ENCODE measurements around the gene MSH2.

The MSH2 gene

DNA sequence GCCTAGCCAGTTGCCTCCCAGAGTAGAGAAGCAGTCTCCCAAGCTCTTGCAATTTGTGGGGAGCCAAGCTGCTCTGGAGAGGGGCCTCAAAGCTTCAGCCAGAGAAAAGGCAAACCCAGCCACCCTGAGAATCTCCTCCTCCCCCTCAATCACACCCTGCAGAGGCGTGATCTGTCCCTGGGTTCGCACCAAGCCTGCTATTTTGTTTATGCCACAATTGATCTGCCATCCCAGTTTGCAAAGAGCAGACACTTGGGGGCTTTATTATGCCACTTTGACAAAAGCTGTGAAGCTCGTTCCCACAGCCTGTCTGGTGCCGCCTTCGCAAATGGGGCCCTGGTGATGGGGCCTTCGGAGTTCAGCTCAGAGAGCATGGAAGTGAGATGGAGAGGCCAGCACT lies 125.5 kb downstream of the MSH2 start:
- Histone ChIP-seq H3K4me1 (ENCODE audit: insufficient read depth, low read length, severe bottlenecking) (peaks cover 13% of the 10 kb centered on the region), H4K20me1 (ENCODE audit: insufficient read depth, low read length) (no peaks in the 10 kb centered on the region), H3K36me3 (ENCODE audit: insufficient read depth, low read length) (peaks cover 12% of the 10 kb centered on the region), H3K4me3 (ENCODE audit: low read depth, low read length, poor library complexity, severe bottlenecking) (no peak overlapping the region), H3K79me2 (ENCODE audit: insufficient read depth, low read length) (no peaks in the 10 kb centered on the region), H2AFZ (ENCODE audit: low read length) (no peak overlapping the region), H3K27ac (ENCODE audit: low read depth, low read length, poor library complexity, severe bottlenecking) (no peak overlapping the region), H3K9me2 (ENCODE audit: low read depth, low read length) (no peaks in the 10 kb centered on the region), H3F3A (ENCODE audit: insufficient read depth, low read length) (no peaks in the 10 kb centered on the region; the same call in 1 of the 2 replicates), H3K4me2 (ENCODE audit: low read length) (no peak overlapping the region), H3K9me3 (ENCODE audit: low read length) (no peaks in the 10 kb centered on the region), H3K27me3 (ENCODE audit: insufficient read depth, low read length) (no peaks in the 10 kb centered on the region), H3K9ac (ENCODE audit: low read length) (no peak overlapping the region)
- TF ChIP-seq, protein P1, sequence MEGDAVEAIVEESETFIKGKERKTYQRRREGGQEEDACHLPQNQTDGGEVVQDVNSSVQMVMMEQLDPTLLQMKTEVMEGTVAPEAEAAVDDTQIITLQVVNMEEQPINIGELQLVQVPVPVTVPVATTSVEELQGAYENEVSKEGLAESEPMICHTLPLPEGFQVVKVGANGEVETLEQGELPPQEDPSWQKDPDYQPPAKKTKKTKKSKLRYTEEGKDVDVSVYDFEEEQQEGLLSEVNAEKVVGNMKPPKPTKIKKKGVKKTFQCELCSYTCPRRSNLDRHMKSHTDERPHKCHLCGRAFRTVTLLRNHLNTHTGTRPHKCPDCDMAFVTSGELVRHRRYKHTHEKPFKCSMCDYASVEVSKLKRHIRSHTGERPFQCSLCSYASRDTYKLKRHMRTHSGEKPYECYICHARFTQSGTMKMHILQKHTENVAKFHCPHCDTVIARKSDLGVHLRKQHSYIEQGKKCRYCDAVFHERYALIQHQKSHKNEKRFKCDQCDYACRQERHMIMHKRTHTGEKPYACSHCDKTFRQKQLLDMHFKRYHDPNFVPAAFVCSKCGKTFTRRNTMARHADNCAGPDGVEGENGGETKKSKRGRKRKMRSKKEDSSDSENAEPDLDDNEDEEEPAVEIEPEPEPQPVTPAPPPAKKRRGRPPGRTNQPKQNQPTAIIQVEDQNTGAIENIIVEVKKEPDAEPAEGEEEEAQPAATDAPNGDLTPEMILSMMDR (IDR thresholded peaks at IDR 0.05; ENCODE audit: low read length): no peak
- no peak for TF ChIP-seq EZH2 (IDR thresholded peaks at IDR 0.05; ENCODE audit: borderline replicate concordance, low read length)

DNA sequence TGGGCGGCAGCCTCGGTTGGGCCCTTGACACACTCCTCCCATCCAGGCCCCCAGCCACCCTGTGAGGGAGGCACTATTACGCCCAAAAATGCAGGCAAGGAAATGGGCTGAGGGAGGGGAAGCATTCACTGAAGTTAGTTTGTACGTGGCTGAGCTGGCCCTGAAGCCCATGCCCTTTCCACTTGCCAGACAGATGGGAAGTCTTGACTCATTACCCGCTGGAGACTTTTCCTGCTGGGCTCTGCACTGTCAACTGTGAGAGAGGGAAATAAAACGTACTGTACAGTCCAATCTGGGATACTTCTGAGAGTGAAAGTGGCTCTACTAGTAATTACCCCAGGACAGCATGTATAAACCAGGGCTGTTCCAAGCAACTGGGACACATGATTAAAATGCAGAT lies 125.9 kb downstream of the MSH2 start:
- no peak for TF ChIP-seq EZH2 (IDR thresholded peaks at IDR 0.05; ENCODE audit: borderline replicate concordance, low read length)
- TF ChIP-seq, protein P1 (IDR thresholded peaks at IDR 0.05; ENCODE audit: low read length): no peak
- H3K27ac ChIP-seq (ENCODE audit: low read depth, low read length, poor library complexity, severe bottlenecking): no peak overlapping the region

DNA sequence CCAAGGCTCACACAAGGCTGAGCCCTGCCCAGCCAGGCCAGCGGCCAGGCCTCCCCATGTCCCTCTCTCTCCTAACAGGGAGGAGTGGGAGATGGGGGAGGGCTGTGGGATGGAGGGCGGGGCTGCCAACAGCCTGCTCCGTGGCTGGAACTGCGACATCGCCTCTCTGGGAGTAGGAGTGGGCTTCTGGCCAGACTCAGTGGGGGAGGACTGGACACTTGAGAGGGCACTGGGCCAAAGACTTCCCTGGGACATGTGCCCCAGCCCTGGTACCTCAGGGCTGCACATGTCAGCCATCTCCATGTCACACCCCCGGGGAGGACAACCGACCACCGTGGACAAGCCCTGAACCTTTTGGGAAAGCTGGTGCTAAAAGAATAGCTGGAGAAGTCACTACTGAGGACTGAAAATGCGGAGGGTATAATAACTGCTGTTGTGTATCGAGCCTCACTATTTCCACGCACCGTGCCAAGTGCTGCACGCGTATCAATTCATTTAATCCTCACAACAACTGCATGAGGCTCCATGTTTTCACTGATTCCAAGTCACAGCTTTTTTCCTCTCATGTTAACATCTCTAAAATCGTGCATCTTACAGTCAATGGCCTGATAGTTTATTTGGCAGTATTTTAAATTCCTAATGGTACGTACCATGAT lies 127.3 kb downstream of the MSH2 start:
- TF ChIP-seq, protein P1 (IDR thresholded peaks at IDR 0.05; ENCODE audit: low read length): no peak
- TF ChIP-seq EZH2 (IDR thresholded peaks at IDR 0.05; ENCODE audit: borderline replicate concordance, low read length): no peak
- Histone ChIP-seq H2AFZ (ENCODE audit: low read length) (no peak overlapping the region), H4K20me1 (ENCODE audit: insufficient read depth, low read length) (no peaks in the 10 kb centered on the region), H3K27me3 (ENCODE audit: insufficient read depth, low read length) (no peaks in the 10 kb centered on the region), H3K27ac (ENCODE audit: low read depth, low read length, poor library complexity, severe bottlenecking) (no peak overlapping the region), H3K9me2 (ENCODE audit: low read depth, low read length) (no peaks in the 10 kb centered on the region), H3F3A (ENCODE audit: insufficient read depth, low read length) (no peaks in the 10 kb centered on the region; the same call in 1 of the 2 replicates), H3K36me3 (ENCODE audit: insufficient read depth, low read length) (peaks cover 12% of the 10 kb centered on the region), H3K9me3 (ENCODE audit: low read length) (no peaks in the 10 kb centered on the region), H3K9ac (ENCODE audit: low read length) (no peak overlapping the region), H3K79me2 (ENCODE audit: insufficient read depth, low read length) (no peaks in the 10 kb centered on the region), H3K4me3 (ENCODE audit: low read depth, low read length, poor library complexity, severe bottlenecking) (no peak overlapping the region), H3K4me1 (ENCODE audit: insufficient read depth, low read length, severe bottlenecking) (peaks cover 20% of the 10 kb centered on the region), H3K4me2 (ENCODE audit: low read length) (no peak overlapping the region)

More for the DNA sequence above, 125.9 kb downstream of the MSH2 start:
- H3K9ac ChIP-seq (ENCODE audit: low read length): no peak overlapping the region
- H3K4me1 ChIP-seq (ENCODE audit: insufficient read depth, low read length, severe bottlenecking): peaks cover 12% of the 10 kb centered on the region
- H3F3A ChIP-seq (ENCODE audit: insufficient read depth, low read length): no peaks in the 10 kb centered on the region; the same call in 1 of the 2 replicates
- no peaks in the 10 kb centered on the region for H4K20me1 ChIP-seq (ENCODE audit: insufficient read depth, low read length)
- H3K9me3 ChIP-seq (ENCODE audit: low read length): no peaks in the 10 kb centered on the region
- no peaks in the 10 kb centered on the region for H3K9me2 ChIP-seq (ENCODE audit: low read depth, low read length)
- no peak overlapping the region for H3K4me2 ChIP-seq (ENCODE audit: low read length)
- H3K27me3 ChIP-seq (ENCODE audit: insufficient read depth, low read length): no peaks in the 10 kb centered on the region
- H3K4me3 ChIP-seq (ENCODE audit: low read depth, low read length, poor library complexity, severe bottlenecking): no peak overlapping the region
- peaks cover 16% of the 10 kb centered on the region for H3K36me3 ChIP-seq (ENCODE audit: insufficient read depth, low read length)
- no peak overlapping the region for H2AFZ ChIP-seq (ENCODE audit: low read length)
- no peaks in the 10 kb centered on the region for H3K79me2 ChIP-seq (ENCODE audit: insufficient read depth, low read length)

Measured in OCI-LY1 (cell line).